C4-2B (cell line): ENCODE data around the gene TRRAP.

Experiments
- ZFX ChIP-seq: fragments of 450-650 bp; IDR thresholded peaks from 2 replicates; pipeline ENCODE4 v1.6.1; 2017
- TF ChIP-seq, protein P1 (sequence below): fragments of 450-650 bp; conservative IDR thresholded peaks from 2 replicates; pipeline ENCODE4 v1.5.1; 2017; ENCODE audit warnings: mild to moderate bottlenecking

DNA sequence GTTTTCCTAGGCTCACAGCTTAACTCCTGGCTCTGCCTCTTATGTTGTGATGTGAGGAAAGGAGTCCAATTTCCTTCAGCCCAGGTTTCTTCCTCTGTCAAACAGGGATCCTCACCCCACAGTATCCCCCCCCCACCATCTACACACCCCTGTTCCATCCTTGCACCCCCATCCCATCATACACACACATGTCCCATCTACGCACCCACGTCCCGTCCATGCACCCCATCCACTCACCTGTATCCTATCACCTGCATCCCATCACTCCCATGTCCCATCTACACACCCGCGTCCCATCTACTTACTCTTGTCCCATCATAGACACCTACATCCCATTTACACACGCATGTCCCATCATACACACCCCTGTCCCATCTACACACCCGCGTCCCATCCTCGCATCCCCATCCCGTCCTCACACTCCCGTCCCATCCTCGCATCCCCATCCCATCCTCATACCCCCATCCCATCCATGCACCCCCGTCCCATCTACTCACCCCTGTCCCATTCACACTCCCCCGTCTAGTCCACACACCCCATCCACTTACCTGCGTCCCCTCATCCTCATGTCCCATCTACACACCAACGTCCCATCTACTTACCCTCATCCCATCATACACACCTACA, 117.3 kb downstream of the TRRAP start:
- TF ChIP-seq, protein P1, sequence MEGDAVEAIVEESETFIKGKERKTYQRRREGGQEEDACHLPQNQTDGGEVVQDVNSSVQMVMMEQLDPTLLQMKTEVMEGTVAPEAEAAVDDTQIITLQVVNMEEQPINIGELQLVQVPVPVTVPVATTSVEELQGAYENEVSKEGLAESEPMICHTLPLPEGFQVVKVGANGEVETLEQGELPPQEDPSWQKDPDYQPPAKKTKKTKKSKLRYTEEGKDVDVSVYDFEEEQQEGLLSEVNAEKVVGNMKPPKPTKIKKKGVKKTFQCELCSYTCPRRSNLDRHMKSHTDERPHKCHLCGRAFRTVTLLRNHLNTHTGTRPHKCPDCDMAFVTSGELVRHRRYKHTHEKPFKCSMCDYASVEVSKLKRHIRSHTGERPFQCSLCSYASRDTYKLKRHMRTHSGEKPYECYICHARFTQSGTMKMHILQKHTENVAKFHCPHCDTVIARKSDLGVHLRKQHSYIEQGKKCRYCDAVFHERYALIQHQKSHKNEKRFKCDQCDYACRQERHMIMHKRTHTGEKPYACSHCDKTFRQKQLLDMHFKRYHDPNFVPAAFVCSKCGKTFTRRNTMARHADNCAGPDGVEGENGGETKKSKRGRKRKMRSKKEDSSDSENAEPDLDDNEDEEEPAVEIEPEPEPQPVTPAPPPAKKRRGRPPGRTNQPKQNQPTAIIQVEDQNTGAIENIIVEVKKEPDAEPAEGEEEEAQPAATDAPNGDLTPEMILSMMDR: no peak
- TF ChIP-seq ZFX: no peak
